Nephron progenitor cell (in vitro differentiated cells): ENCODE measurements around the gene SORL1.

Source experiments
- DNase-seq: peaks from one replicate; pipeline ENCODE4 v3.0.0; 2021
- H3K27ac Mint-ChIP-seq: 2 replicates; pipeline ENCODE4 v1.8.0; 2021; ENCODE audit warnings: mild to moderate bottlenecking, moderate library complexity, mixed read lengths
- H3K27me3 Mint-ChIP-seq: 2 replicates; pipeline ENCODE4 v1.8.0; 2021; ENCODE audit warnings: mild to moderate bottlenecking, low read depth, mixed read lengths; ENCODE audit not compliant: poor library complexity
- H3K36me3 Mint-ChIP-seq: 2 replicates; pipeline ENCODE4 v1.8.0; 2021; ENCODE audit warnings: low read depth, mixed read lengths
- H3K4me1 Mint-ChIP-seq: 2 replicates; pipeline ENCODE4 v1.8.0; 2021; ENCODE audit warnings: mixed read lengths
- H3K4me3 Mint-ChIP-seq: 2 replicates; pipeline ENCODE4 v1.8.0; 2021; ENCODE audit warnings: mild to moderate bottlenecking, moderate library complexity, mixed read lengths
- H3K9me3 Mint-ChIP-seq: 2 replicates; pipeline ENCODE4 v1.8.0; 2021; ENCODE audit warnings: mild to moderate bottlenecking, moderate library complexity, mixed read lengths
- CTCF ChIP-seq: fragments of 200-600 bp; sonication (generic); IDR thresholded peaks from 2 replicates; pipeline ENCODE4 v1.5.0; 2021; ENCODE audit warnings: antibody characterized with exemption

Gene SORL1

GRCh38 chr11:121425828-121426227 lies 26.3 kb upstream of the SORL1 start:
- H3K27ac Mint-ChIP-seq = no peak overlapping the region
- peaks cover 28% of the 10 kb centered on the region for H3K27me3 Mint-ChIP-seq
- peaks cover 7% of the 10 kb centered on the region for H3K9me3 Mint-ChIP-seq
- H3K4me1 Mint-ChIP-seq = peaks cover 15% of the 10 kb centered on the region
- H3K36me3 Mint-ChIP-seq = no peaks in the 10 kb centered on the region
- no peak for DNase-seq
- TF ChIP-seq CTCF = no peak
- no peak overlapping the region for H3K4me3 Mint-ChIP-seq

- Mint-ChIP-seq H3K27ac (no peak overlapping the region), H3K27me3 (peaks cover 28% of the 10 kb centered on the region), H3K9me3 (peaks cover 7% of the 10 kb centered on the region), H3K36me3 (no peaks in the 10 kb centered on the region), H3K4me3 (peak overlapping the region; percentile 77), H3K4me1 (peaks cover 15% of the 10 kb centered on the region)
- TF ChIP-seq CTCF = no peak
- DNase-seq = peak; percentile 73
Observed at GRCh38 chr11:121426476-121427399, 25.4 kb upstream of the SORL1 start.

GRCh38 chr11:121427400-121427744 lies 24.7 kb upstream of the SORL1 start:
- Mint-ChIP-seq H3K36me3 (no peaks in the 10 kb centered on the region), H3K4me1 (peaks cover 15% of the 10 kb centered on the region)

GRCh38 chr11:121429556-121429955 lies 22.6 kb upstream of the SORL1 start:
- Mint-ChIP-seq H3K27me3 (peaks cover 27% of the 10 kb centered on the region), H3K9me3 (peaks cover 5% of the 10 kb centered on the region), H3K27ac (no peak overlapping the region), H3K4me1 (peaks cover 15% of the 10 kb centered on the region), H3K36me3 (no peaks in the 10 kb centered on the region), H3K4me3 (no peak overlapping the region)
- TF ChIP-seq CTCF = no peak
- DNase-seq = no peak

More at GRCh38 chr11:121427400-121427744, 24.7 kb upstream of the SORL1 start:
- no peak for TF ChIP-seq CTCF
- Mint-ChIP-seq H3K27ac (no peak overlapping the region), H3K9me3 (peaks cover 7% of the 10 kb centered on the region), H3K27me3 (peaks cover 28% of the 10 kb centered on the region), H3K4me3 (peak overlapping the region; percentile 30)
- DNase-seq = no peak

GRCh38 chr11:121431820-121432526 lies 20.1 kb upstream of the SORL1 start:
- Mint-ChIP-seq H3K27ac (no peak overlapping the region), H3K36me3 (no peaks in the 10 kb centered on the region), H3K4me1 (peaks cover 7% of the 10 kb centered on the region), H3K27me3 (peaks cover 19% of the 10 kb centered on the region), H3K4me3 (no peak overlapping the region), H3K9me3 (no peaks in the 10 kb centered on the region)
- no peak for TF ChIP-seq CTCF
- no peak for DNase-seq
